ENCODE results near the gene PPP1R17. TPM values are rescaled to one million over a fixed set of nuclear protein-coding genes. Genes with fewer than 3 reads are reported as not detected.

PPP1R17 gene
- not detected for total RNA-seq

GRCh38 chr7:31687024-31687748, at the start of gene PPP1R17:
TSS of gene PPP1R17 (plus strand) at chr7:31687215. CDS start at chr7:31692442, 5,227 bp downstream.
- Mint-ChIP-seq H3K27ac (no peak within 1 kb of the TSS), H3K9me3 (peaks cover 3 to 5% of the 10 kb centered on the region in 2 donors), H3K36me3 (no peaks in the 10 kb centered on the region)
- DNase-seq (ENCODE audit: low spot score in 2 of 2) (no peak), ATAC-seq (no peak)

GRCh38 chr7:31640381-31640780, 46.6 kb upstream of the PPP1R17 start:
- Mint-ChIP-seq H3K27ac (no peak overlapping the region), H3K9me3 (peaks cover 0 to 4% of the 10 kb centered on the region in 2 donors), H3K36me3 (peaks cover 0 to 4% of the 10 kb centered on the region in 2 donors)
- ATAC-seq (no peak), DNase-seq (ENCODE audit: low spot score in 2 of 2) (no peak)

DNA sequence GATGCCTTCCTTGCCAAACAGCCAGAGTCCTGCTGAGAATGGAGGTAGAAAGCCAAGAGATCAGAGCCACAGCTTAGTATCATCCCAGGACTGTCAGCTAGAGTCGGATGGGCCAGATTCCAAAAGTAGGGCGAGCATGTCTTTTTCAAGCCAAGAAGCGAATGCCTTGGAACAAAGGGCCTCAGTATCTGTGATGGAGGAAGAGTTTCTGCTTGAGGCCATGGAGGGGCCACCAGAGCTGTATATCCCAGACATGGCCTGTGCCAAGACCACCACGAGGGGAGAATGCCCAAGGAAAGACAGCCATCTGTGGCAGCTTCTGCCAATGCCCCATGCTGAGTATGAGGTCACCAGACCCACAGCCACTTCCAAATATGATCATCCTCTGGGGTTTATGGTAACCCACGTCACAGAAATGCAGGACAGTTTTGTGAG, 44.3 kb upstream of the PPP1R17 start:
- H3K27ac Mint-ChIP-seq = no peak overlapping the region
- peaks cover 0 to 4% of the 10 kb centered on the region in 2 donors for H3K9me3 Mint-ChIP-seq
- DNase-seq (ENCODE audit: low spot score in 2 of 2) (no peak), ATAC-seq (no peak)
- H3K36me3 Mint-ChIP-seq = peaks cover 0 to 4% of the 10 kb centered on the region in 2 donors

- no peaks in the 10 kb centered on the region for H3K36me3 Mint-ChIP-seq
These were observed 40.1 kb upstream of the PPP1R17 start for GRCh38 chr7:31646942-31647341.

GRCh38 chr7:31647511-31647910, 39.5 kb upstream of the PPP1R17 start:
- Mint-ChIP-seq H3K36me3 (no peaks in the 10 kb centered on the region), H3K9me3 (no peaks in the 10 kb centered on the region), H3K27ac (no peak overlapping the region)
- DNase-seq (ENCODE audit: low spot score in 2 of 2) (no peak), ATAC-seq (no peak)

More at GRCh38 chr7:31646942-31647341, 40.1 kb upstream of the PPP1R17 start:
- no peak for ATAC-seq
- no peak for DNase-seq (ENCODE audit: low spot score in 2 of 2)
- Mint-ChIP-seq H3K9me3 (no peaks in the 10 kb centered on the region), H3K27ac (no peak overlapping the region)

DNA sequence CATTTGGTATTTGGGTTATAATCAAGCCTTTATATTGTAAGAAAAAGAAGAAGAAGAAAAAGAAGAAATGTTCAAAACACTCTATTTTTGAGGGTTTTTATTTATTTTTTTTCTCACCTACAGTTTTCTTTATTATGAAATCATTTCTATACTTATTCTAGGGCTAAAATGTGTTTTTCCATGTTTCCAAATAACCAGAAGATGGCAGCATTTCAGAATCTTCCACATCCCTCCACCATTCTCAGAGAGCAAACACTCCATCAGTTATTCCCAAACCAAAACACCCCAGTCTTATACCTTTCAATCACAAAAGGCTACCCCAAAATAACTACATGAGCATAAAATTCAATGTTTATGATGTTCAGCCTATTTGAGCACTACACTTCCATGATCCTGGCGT, 38.7 kb upstream of the PPP1R17 start:
- no peak for ATAC-seq

GRCh38 chr7:31648880-31649279, 38.1 kb upstream of the PPP1R17 start:
- no peak for DNase-seq (ENCODE audit: low spot score in 2 of 2)
- no peaks in the 10 kb centered on the region for H3K36me3 Mint-ChIP-seq
- H3K27ac Mint-ChIP-seq = no peak overlapping the region
- no peak for ATAC-seq
- no peaks in the 10 kb centered on the region for H3K9me3 Mint-ChIP-seq

More for the DNA sequence above, 38.7 kb upstream of the PPP1R17 start:
- Mint-ChIP-seq H3K36me3 (no peaks in the 10 kb centered on the region), H3K27ac (no peak overlapping the region), H3K9me3 (no peaks in the 10 kb centered on the region)
- DNase-seq (ENCODE audit: low spot score in 2 of 2) = no peak

DNA sequence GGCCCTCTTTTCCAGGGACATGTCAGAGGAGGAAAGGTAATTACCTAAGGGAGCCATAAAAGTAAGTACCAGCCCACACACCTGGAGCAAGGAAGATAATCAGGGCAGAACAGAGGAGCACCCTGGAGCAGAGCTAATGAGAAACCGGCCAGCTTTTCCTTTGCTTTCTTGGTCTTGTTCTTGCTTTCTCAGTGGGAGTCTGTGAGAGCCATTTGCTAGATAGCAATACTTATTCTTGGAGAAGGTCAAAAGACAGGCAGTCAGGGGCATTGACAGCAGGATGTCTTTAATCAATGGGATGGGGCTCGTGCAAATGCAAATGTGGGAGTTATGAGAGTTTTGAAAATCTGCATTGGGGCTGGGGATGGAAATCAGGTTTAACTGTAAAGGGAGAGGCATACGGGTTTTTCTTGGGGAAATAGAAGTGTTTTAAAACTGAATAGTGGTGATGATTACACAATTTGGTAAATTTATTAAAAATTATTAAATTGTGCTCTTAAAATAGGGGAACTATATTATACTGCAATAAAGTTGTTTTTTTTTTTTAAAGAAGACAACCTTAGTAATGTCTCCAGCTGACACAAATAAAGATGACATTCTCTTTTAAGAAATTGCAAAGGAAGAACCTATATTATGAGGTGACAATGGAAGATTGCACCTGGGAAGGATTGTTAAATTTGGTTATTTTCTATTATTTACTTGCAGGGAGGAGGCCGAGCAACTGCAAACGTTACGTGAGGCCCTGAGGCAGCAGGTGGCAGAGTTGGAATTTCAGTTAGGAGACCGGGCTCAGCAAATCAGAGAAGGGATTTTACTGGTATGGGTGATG, 35.6 kb upstream of the PPP1R17 start:
- no peaks in the 10 kb centered on the region for H3K36me3 Mint-ChIP-seq
- DNase-seq (ENCODE audit: low spot score in 2 of 2) (no peak), ATAC-seq (no peak)
- peaks cover 5% of the 10 kb centered on the region in 2 donors for H3K9me3 Mint-ChIP-seq
- H3K27ac Mint-ChIP-seq = no peak overlapping the region

- no peak for ATAC-seq
- Mint-ChIP-seq H3K27ac (no peak overlapping the region), H3K9me3 (peaks cover 5% of the 10 kb centered on the region in 2 donors), H3K36me3 (no peaks in the 10 kb centered on the region)
- DNase-seq (ENCODE audit: low spot score in 2 of 2) = no peak
These were observed 35.0 kb upstream of the PPP1R17 start for GRCh38 chr7:31652063-31652326.

DNA sequence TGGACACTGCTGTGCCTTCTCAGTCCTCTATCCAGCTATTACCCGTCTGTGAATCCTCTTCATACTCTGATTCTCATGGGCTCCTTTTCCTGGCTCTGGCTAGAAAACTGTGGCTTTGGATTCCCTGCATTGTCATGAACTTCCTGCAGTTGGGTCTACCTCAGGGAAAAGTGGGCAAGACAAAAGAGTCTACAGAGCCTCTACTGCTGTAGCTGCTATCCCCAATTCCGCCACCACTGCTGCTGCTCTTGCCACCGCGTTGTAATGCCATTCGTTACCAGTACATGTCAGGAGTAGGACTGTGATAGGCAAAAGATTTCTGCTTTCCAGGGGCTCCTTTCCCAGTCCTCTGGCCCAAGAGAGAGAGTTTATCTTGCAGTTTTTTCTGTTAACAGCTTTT, 23.9 kb upstream of the PPP1R17 start:
- ATAC-seq (no peak), DNase-seq (ENCODE audit: low spot score in 2 of 2) (no peak)
- no peaks in the 10 kb centered on the region for H3K36me3 Mint-ChIP-seq
- peaks cover 5 to 21% of the 10 kb centered on the region in 2 donors for H3K9me3 Mint-ChIP-seq
- H3K27ac Mint-ChIP-seq = no peak overlapping the region

- DNase-seq (ENCODE audit: low spot score in 2 of 2) (no peak), ATAC-seq (no peak)
- no peaks in the 10 kb centered on the region for H3K36me3 Mint-ChIP-seq
- peaks cover 5 to 21% of the 10 kb centered on the region in 2 donors for H3K9me3 Mint-ChIP-seq
- H3K27ac Mint-ChIP-seq = no peak overlapping the region
These were observed 22.1 kb upstream of the PPP1R17 start for GRCh38 chr7:31664890-31665289.

DNA sequence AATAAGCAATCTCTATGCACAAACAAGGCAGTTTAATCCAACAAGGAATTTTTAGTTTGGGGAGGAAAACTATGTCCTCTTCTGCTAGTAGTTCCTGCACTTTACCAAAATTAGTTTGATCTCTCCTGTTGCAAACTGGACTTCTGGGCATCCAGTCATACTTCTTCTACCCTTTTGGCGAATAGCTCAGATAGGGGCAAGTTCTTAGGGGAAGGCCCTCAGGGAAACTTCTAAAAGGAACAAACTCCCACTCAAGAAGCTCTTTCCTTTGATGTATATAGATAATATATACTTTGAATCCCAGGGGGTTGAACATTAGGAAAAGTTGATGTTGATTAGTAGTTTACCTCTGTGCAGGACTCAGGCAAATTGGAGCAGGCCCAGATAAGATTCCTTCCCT, 21.5 kb upstream of the PPP1R17 start:
- no peaks in the 10 kb centered on the region for H3K36me3 Mint-ChIP-seq
- no peak for DNase-seq (ENCODE audit: low spot score in 2 of 2)
- no peak for ATAC-seq
- peaks cover 5 to 19% of the 10 kb centered on the region in 2 donors for H3K9me3 Mint-ChIP-seq
- no peak overlapping the region for H3K27ac Mint-ChIP-seq

GRCh38 chr7:31669461-31669860, 17.6 kb upstream of the PPP1R17 start:
- no peak for ATAC-seq
- Mint-ChIP-seq H3K9me3 (peaks cover 0 to 5% of the 10 kb centered on the region in 2 donors), H3K36me3 (no peaks in the 10 kb centered on the region), H3K27ac (no peak overlapping the region)
- DNase-seq (ENCODE audit: low spot score in 2 of 2) = no peak

GRCh38 chr7:31679574-31680305, 7.3 kb upstream of the PPP1R17 start:
- DNase-seq (ENCODE audit: low spot score in 2 of 2) = no peak
- no peak for ATAC-seq
- Mint-ChIP-seq H3K36me3 (no peaks in the 10 kb centered on the region), H3K27ac (no peak overlapping the region), H3K9me3 (peaks cover 7 to 19% of the 10 kb centered on the region in 2 donors)

GRCh38 chr7:31683445-31684225, 3.4 kb upstream of the PPP1R17 start:
- ATAC-seq = no peak
- H3K9me3 Mint-ChIP-seq = peaks cover 12 to 17% of the 10 kb centered on the region in 2 donors

GRCh38 chr7:31688372-31688771, 1.4 kb downstream of the PPP1R17 start:
- Mint-ChIP-seq H3K36me3 (no peaks in the 10 kb centered on the region), H3K27ac (no peak overlapping the region), H3K9me3 (peaks cover 3 to 5% of the 10 kb centered on the region in 2 donors)
- ATAC-seq = no peak
- DNase-seq (ENCODE audit: low spot score in 2 of 2) = no peak

More at GRCh38 chr7:31683445-31684225, 3.4 kb upstream of the PPP1R17 start:
- DNase-seq (ENCODE audit: low spot score in 2 of 2) = no peak
- Mint-ChIP-seq H3K27ac (no peak overlapping the region), H3K36me3 (no peaks in the 10 kb centered on the region)
